Mesothelial cell of epicardium (in vitro differentiated cells): ENCODE data around the gene MYL12B. TPM values are rescaled to one million over a fixed set of nuclear protein-coding genes. Genes with fewer than 3 reads are reported as not detected.
"Not testable (repeated sequence)": the region's sequence is repeated elsewhere in the genome, so short reads cannot be mapped to it uniquely, and the experiment has no call there.

Experiments
- DNase-seq, 2 experiments: peaks; one replicate each; pipeline ENCODE4 v3.0.0; 2021; ENCODE audit warnings: low spot score in 2 of 2; ENCODE audit not compliant: unreplicated experiment in 2 of 2
- H3K27ac Mint-ChIP-seq: 2 replicates; pipeline ENCODE4 v1.8.0; 2021; ENCODE audit warnings: mixed read lengths
- H3K27me3 Mint-ChIP-seq: 2 replicates; pipeline ENCODE4 v1.8.0; 2021; ENCODE audit warnings: low read depth, mixed read lengths
- H3K36me3 Mint-ChIP-seq: 2 replicates; pipeline ENCODE4 v1.8.0; 2021; ENCODE audit warnings: mixed read lengths
- H3K4me1 Mint-ChIP-seq: 2 replicates; pipeline ENCODE4 v1.8.0; 2021; ENCODE audit warnings: mixed read lengths
- H3K4me3 Mint-ChIP-seq: 2 replicates; pipeline ENCODE4 v1.8.0; 2021; ENCODE audit warnings: mild to moderate bottlenecking, moderate library complexity, mixed read lengths
- H3K9me3 Mint-ChIP-seq: 2 replicates; pipeline ENCODE4 v1.8.0; 2021; ENCODE audit warnings: mixed read lengths
- CTCF ChIP-seq: fragments of 200-600 bp; sonication (generic); IDR thresholded peaks from one replicate; pipeline ENCODE4 v1.5.0; 2021; ENCODE audit warnings: antibody characterized with exemption; ENCODE audit not compliant: unreplicated experiment
- total RNA-seq: library from RNA; stranded (reverse); gene quantifications from 3 replicates; pipeline ENCODE4 v1.2.1, GENCODE V29; 2021

Gene MYL12B
- total RNA-seq, 1 donor from 2014 or later = 225 TPM

GRCh38 chr18:3305933-3306332 lies 44.0 kb downstream of the MYL12B start:
- Mint-ChIP-seq H3K4me3 (no peak overlapping the region), H3K36me3 (peaks cover 7% of the 10 kb centered on the region), H3K27ac (no peak overlapping the region), H3K27me3 (no peaks in the 10 kb centered on the region), H3K9me3 (peaks cover 21% of the 10 kb centered on the region), H3K4me1 (peaks cover 3% of the 10 kb centered on the region)
- no peak for TF ChIP-seq CTCF
- DNase-seq = no peak

- no peak for DNase-seq
- no peak overlapping the region for H3K27ac Mint-ChIP-seq
- H3K4me1 Mint-ChIP-seq = peaks cover 3% of the 10 kb centered on the region
- H3K27me3 Mint-ChIP-seq = no peaks in the 10 kb centered on the region
- TF ChIP-seq CTCF = no peak
- no peak overlapping the region for H3K4me3 Mint-ChIP-seq
- peaks cover 6% of the 10 kb centered on the region for H3K36me3 Mint-ChIP-seq
- H3K9me3 Mint-ChIP-seq = peaks cover 16% of the 10 kb centered on the region
These were observed 44.5 kb downstream of the MYL12B start for GRCh38 chr18:3306391-3306790.

GRCh38 chr18:3313685-3314084 lies 51.8 kb downstream of the MYL12B start:
- Mint-ChIP-seq H3K27me3 (no peaks in the 10 kb centered on the region), H3K9me3 (peaks cover 19% of the 10 kb centered on the region), H3K4me3 (no peak overlapping the region), H3K36me3 (peaks cover 31% of the 10 kb centered on the region), H3K27ac (no peak overlapping the region), H3K4me1 (peaks cover 6% of the 10 kb centered on the region)
- DNase-seq = no peak
- TF ChIP-seq CTCF = no peak

GRCh38 chr18:3315344-3315743 lies 53.4 kb downstream of the MYL12B start:
- Mint-ChIP-seq H3K4me1 (peaks cover 21% of the 10 kb centered on the region), H3K36me3 (peaks cover 31% of the 10 kb centered on the region), H3K9me3 (peaks cover 19% of the 10 kb centered on the region)
- not testable (repeated sequence) for H3K27ac Mint-ChIP-seq, H3K4me3 Mint-ChIP-seq, DNase-seq, H3K27me3 Mint-ChIP-seq

- H3K4me1 Mint-ChIP-seq = peaks cover 48% of the 10 kb centered on the region
- no peak for DNase-seq
- H3K27ac Mint-ChIP-seq = peak overlapping the region; percentile 73
- no peak overlapping the region for H3K4me3 Mint-ChIP-seq
- H3K9me3 Mint-ChIP-seq = peaks cover 19% of the 10 kb centered on the region
- H3K36me3 Mint-ChIP-seq = peaks cover 31% of the 10 kb centered on the region
- no peak for TF ChIP-seq CTCF
- no peaks in the 10 kb centered on the region for H3K27me3 Mint-ChIP-seq
These were observed 57.5 kb downstream of the MYL12B start for GRCh38 chr18:3319399-3319798.

- no peak for TF ChIP-seq CTCF
- H3K4me1 Mint-ChIP-seq = peaks cover 48% of the 10 kb centered on the region
- H3K9me3 Mint-ChIP-seq = peaks cover 19% of the 10 kb centered on the region
- peak overlapping the region; percentile 73 for H3K27ac Mint-ChIP-seq
- H3K36me3 Mint-ChIP-seq = peaks cover 29% of the 10 kb centered on the region
- H3K4me3 Mint-ChIP-seq = no peak overlapping the region
- no peak for DNase-seq
- H3K27me3 Mint-ChIP-seq = no peaks in the 10 kb centered on the region
These were observed 58.0 kb downstream of the MYL12B start for GRCh38 chr18:3319894-3320454.
